ENCODE data around the gene CD19. TPM values are rescaled to one million over a fixed set of nuclear protein-coding genes. Genes with fewer than 3 reads are reported as not detected.
"Not testable (repeated sequence)": the region's sequence is repeated elsewhere in the genome, so short reads cannot be mapped to it uniquely, and the experiment has no call there.

CD19 gene
- total and polyA plus RNA-seq, 5 donors from 2014 or later = 0.52 to 2.8 TPM; not detected in 3

DNA sequence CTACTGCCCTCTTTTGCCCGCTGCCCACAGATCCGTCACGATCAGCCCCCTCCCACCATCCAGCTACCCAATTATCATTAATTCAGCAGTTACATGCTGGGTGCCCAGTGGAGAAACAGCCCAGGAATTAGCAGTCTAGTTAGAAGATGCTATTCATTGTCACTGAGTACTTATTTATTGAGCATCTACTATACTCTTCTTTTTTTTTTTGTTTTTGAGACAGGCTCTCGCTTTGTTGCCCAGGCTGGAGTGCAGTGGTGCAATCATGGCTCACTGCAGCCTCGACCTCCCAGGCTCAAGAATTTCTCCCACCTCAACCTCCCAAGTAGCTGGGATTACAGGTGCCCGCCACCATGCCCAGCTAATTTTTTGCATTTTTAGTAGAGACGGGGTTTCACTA, 8.1 kb downstream of the CD19 start:
- Mint-ChIP-seq H3K4me1 (peaks cover 0 to 19% (median 12%) of the 10 kb centered on the region in 4 donors), H3K27me3 (peaks cover 30% of the 10 kb centered on the region)
- H3K27me3 ChIP-seq (ENCODE audit: control insufficient read depth, insufficient read depth, low read length); H3K9me3 Mint-ChIP-seq; H3K27ac Mint-ChIP-seq; DNase-seq; ATAC-seq (ENCODE audit: low read depth in 2 of 2); H3K4me1 ChIP-seq (ENCODE audit: control insufficient read depth, insufficient read depth, low read length, poor library complexity, severe bottlenecking); H3K27ac ChIP-seq (ENCODE audit: insufficient read depth, low read length, poor library complexity, severe bottlenecking); H3K36me3 ChIP-seq (ENCODE audit: control insufficient read depth, insufficient read depth, low read length); H3K36me3 Mint-ChIP-seq; H3K4me3 ChIP-seq (ENCODE audit: low read depth, low read length); H3K4me3 Mint-ChIP-seq; H3K9me3 ChIP-seq (ENCODE audit: control insufficient read depth in 2 of 2, low read length in 2 of 2): not testable (repeated sequence)

DNA sequence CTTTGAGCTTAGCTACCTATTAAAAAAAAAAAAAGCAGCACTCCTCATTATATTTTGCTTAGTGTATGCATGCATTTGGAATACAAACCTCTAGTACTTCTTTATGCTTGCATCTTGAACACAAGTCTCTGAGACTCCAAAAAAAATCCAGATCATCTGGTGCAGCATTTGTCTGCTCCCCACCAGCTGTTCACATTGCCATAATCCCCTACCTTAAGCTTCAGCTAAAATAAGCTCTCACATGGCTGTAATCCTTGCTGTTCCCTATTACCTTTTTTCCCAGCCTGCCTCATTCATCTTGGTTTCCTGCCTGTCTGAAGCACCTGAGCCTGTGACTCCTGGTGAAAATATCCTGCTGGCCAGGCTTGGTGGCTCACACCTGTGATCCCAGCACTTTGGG, 11.5 kb downstream of the CD19 start:
- H3K36me3 Mint-ChIP-seq = no peaks in the 10 kb centered on the region
- peaks cover 21% of the 10 kb centered on the region for H3K27me3 Mint-ChIP-seq
- DNase-seq (no peak), ATAC-seq (ENCODE audit: low read depth in 2 of 2) (no peak)
- Histone ChIP-seq H3K36me3 (ENCODE audit: control insufficient read depth, insufficient read depth, low read length) (no peaks in the 10 kb centered on the region), H3K4me3 (ENCODE audit: low read depth, low read length) (no peak overlapping the region), H3K9me3 (ENCODE audit: control insufficient read depth in 2 of 2, low read length in 2 of 2) (no peaks in the 10 kb centered on the region), H3K27me3 (ENCODE audit: control insufficient read depth, insufficient read depth, low read length) (no peaks in the 10 kb centered on the region), H3K4me1 (ENCODE audit: control insufficient read depth, insufficient read depth, low read length, poor library complexity, severe bottlenecking) (peaks cover 8% of the 10 kb centered on the region), H3K27ac (ENCODE audit: insufficient read depth, low read length, poor library complexity, severe bottlenecking) (no peak overlapping the region)
- no peak overlapping the region for H3K27ac Mint-ChIP-seq
- peaks cover 0 to 3% (median 0%) of the 10 kb centered on the region in 7 donors for H3K9me3 Mint-ChIP-seq
- peaks cover 0 to 11% (median 8%) of the 10 kb centered on the region in 4 donors for H3K4me1 Mint-ChIP-seq
- H3K4me3 Mint-ChIP-seq = no peak overlapping the region

DNA sequence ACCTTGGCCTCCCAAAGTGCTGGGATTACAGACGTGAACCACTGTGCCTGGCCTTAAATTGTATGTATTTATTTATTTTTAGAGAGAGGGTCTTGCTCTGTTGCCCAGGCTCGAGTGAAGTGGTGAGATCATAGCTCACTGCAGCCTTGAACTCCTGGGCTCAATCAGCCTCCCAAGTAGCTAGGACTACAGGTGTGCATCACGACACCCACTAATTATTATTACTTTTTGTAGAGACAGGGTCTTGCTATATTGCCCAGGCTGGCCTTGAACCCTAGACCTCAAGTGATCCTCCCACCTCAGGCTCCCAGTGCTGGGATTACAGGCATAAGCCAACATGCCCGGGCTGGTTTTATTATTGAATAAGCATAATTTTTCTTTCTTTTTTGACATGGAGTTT, 14.9 kb downstream of the CD19 start:
- no peaks in the 10 kb centered on the region for H3K27me3 ChIP-seq (ENCODE audit: control insufficient read depth, insufficient read depth, low read length)
- ATAC-seq (ENCODE audit: low read depth in 2 of 2) = no peak
- no peak overlapping the region for H3K4me3 ChIP-seq (ENCODE audit: low read depth, low read length)
- H3K27ac ChIP-seq (ENCODE audit: insufficient read depth, low read length, poor library complexity, severe bottlenecking) = no peak overlapping the region
- DNase-seq = no peak
- H3K27me3 Mint-ChIP-seq = peaks cover 13% of the 10 kb centered on the region
- H3K36me3 ChIP-seq (ENCODE audit: control insufficient read depth, insufficient read depth, low read length) = no peaks in the 10 kb centered on the region
- no peak overlapping the region for H3K4me3 Mint-ChIP-seq
- H3K9me3 ChIP-seq (ENCODE audit: control insufficient read depth in 2 of 2, low read length in 2 of 2) = no peaks in the 10 kb centered on the region
- H3K9me3 Mint-ChIP-seq = peaks cover 0 to 3% (median 0%) of the 10 kb centered on the region in 7 donors
- no peak overlapping the region for H3K27ac Mint-ChIP-seq
- H3K36me3 Mint-ChIP-seq = peaks cover 4% of the 10 kb centered on the region
- peaks cover 15% of the 10 kb centered on the region for H3K4me1 ChIP-seq (ENCODE audit: control insufficient read depth, insufficient read depth, low read length, poor library complexity, severe bottlenecking)
- peaks cover 2 to 22% (median 13%) of the 10 kb centered on the region in 4 donors for H3K4me1 Mint-ChIP-seq

DNA sequence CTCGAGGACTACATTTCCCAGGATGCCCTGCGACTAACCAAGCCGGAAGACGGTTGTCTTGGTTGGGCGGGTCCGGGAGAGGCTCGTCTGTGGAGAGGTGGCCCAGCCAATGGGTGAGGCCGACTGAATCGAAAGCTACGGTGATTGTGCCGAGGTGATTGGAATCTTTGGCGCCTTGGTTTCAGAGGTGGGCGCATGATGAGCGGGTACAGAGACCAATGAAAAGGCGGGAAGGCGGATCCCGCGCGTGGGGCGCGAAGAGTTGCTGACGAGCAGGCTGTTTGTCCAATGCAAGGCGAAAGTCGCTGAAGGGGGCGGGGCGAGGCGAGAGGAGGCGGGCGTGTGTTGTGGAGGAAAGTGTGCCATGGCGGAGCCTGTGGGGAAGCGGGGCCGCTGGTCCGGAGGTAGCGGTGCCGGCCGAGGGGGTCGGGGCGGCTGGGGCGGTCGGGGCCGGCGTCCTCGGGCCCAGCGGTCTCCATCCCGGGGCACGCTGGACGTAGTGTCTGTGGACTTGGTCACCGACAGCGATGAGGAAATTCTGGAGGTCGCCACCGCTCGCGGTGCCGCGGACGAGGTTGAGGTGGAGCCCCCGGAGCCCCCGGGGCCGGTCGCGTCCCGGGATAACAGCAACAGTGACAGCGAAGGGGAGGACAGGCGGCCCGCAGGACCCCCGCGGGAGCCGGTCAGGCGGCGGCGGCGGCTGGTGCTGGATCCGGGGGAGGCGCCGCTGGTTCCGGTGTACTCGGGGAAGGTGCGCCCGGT, 19.1 kb downstream of the CD19 start, which contains the start of gene NFATC2IP:
Gene NFATC2IP (plus strand): TSS at position 290 of the 762 bp plus-strand sequence. CDS start 75 bp downstream, at position 365.
- H3K27me3 Mint-ChIP-seq = peaks cover 1% of the 10 kb centered on the region
- H3K4me1 Mint-ChIP-seq = peaks cover 5 to 40% (median 25%) of the 10 kb centered on the region in 4 donors
- Histone ChIP-seq H3K27me3 (ENCODE audit: control insufficient read depth, insufficient read depth, low read length) (no peaks in the 10 kb centered on the region), H3K4me1 (ENCODE audit: control insufficient read depth, insufficient read depth, low read length, poor library complexity, severe bottlenecking) (peaks cover 27% of the 10 kb centered on the region), H3K4me3 (ENCODE audit: low read depth, low read length) (peak within 1 kb of the TSS; percentile 67), H3K36me3 (ENCODE audit: control insufficient read depth, insufficient read depth, low read length) (peaks cover 22% of the 10 kb centered on the region), H3K9me3 (ENCODE audit: control insufficient read depth in 2 of 2, low read length in 2 of 2) (no peaks in the 10 kb centered on the region), H3K27ac (ENCODE audit: insufficient read depth, low read length, poor library complexity, severe bottlenecking) (peak within 1 kb of the TSS; percentile 74)
- H3K36me3 Mint-ChIP-seq = peaks cover 11% of the 10 kb centered on the region
- H3K27ac Mint-ChIP-seq = peak within 1 kb of the TSS; percentile 80 to 95 (median 95)
- peak within 1 kb of the TSS; percentile 90 to 98 (median 94) for H3K4me3 Mint-ChIP-seq
- ATAC-seq (ENCODE audit: low read depth in 2 of 2) (peak; percentile 96 to 97), DNase-seq (peak; percentile 99 to 100 (median 100))
- H3K9me3 Mint-ChIP-seq = peaks cover 0 to 2% (median 0%) of the 10 kb centered on the region in 7 donors

DNA sequence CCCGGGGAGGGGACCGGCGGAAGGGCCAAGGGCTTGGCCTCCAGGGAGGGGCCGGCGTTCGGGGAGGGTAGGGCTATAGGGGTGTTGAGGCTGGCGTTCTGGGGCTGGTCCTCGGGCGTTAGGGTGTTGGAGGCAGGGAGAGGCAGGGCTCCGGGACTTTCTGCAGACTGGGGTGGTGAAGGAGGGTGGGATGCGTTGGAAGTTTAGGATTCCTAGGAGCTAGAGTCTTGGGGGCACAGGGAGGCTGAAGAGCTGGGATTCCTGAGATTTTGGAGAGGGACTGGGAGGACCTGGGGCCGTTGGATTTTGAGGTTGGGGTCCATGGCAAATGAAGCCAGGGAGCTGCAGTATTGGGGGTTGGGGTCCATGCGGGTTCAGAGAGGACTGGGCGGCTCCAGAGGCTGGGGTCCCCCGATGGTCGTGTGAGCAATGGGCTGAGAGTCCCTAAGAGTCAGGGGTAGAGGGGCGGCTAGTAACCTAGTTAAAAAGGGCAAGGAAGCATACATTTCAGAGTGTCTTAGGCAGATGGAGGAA, 19.7 kb downstream of the CD19 start:
- no peaks in the 10 kb centered on the region for H3K27me3 Mint-ChIP-seq
- Histone ChIP-seq H3K9me3 (ENCODE audit: control insufficient read depth in 2 of 2, low read length in 2 of 2) (no peaks in the 10 kb centered on the region), H3K27ac (ENCODE audit: insufficient read depth, low read length, poor library complexity, severe bottlenecking) (peak overlapping the region; percentile 74), H3K4me3 (ENCODE audit: low read depth, low read length) (peak overlapping the region; percentile 67), H3K27me3 (ENCODE audit: control insufficient read depth, insufficient read depth, low read length) (no peaks in the 10 kb centered on the region), H3K4me1 (ENCODE audit: control insufficient read depth, insufficient read depth, low read length, poor library complexity, severe bottlenecking) (peaks cover 26% of the 10 kb centered on the region), H3K36me3 (ENCODE audit: control insufficient read depth, insufficient read depth, low read length) (peaks cover 29% of the 10 kb centered on the region)
- peak overlapping the region; percentile 90 to 98 (median 94) for H3K4me3 Mint-ChIP-seq
- DNase-seq (peak in 2 of 3 donors; percentile 36 to 66), ATAC-seq (ENCODE audit: low read depth in 2 of 2) (no peak)
- no peaks in the 10 kb centered on the region for H3K9me3 Mint-ChIP-seq
- peak overlapping the region; percentile 26 to 91 (median 80) for H3K27ac Mint-ChIP-seq
- peaks cover 14% of the 10 kb centered on the region for H3K36me3 Mint-ChIP-seq
- peaks cover 5 to 41% (median 23%) of the 10 kb centered on the region in 4 donors for H3K4me1 Mint-ChIP-seq

DNA sequence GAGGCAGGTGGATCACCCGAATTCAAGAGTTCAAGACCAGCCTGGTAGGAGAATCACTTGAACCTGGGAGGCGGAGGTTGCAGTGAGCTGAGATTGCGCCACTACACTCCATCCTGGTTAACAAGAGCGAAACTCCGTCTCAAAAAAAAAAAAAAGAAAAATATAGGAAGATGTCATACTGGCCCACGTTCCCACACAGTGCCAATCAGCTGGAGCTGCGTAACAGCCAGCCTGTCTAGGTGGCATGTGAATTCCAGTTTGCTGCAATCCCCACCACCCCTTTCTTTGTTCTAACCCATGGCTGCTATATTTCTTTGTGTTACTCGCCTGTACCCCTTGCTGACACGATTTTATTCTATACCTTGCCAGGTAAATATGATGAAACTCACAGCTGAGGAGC, 26.4 kb downstream of the CD19 start:
- Mint-ChIP-seq H3K36me3 (peaks cover 38% of the 10 kb centered on the region), H3K9me3 (no peaks in the 10 kb centered on the region), H3K27me3 (no peaks in the 10 kb centered on the region), H3K27ac (no peak overlapping the region), H3K4me3 (no peak overlapping the region), H3K4me1 (peaks cover 0 to 24% (median 12%) of the 10 kb centered on the region in 4 donors)
- no peak overlapping the region for H3K4me3 ChIP-seq (ENCODE audit: low read depth, low read length)
- no peak for DNase-seq
- no peaks in the 10 kb centered on the region for H3K9me3 ChIP-seq (ENCODE audit: control insufficient read depth in 2 of 2, low read length in 2 of 2)
- no peak for ATAC-seq (ENCODE audit: low read depth in 2 of 2)
- peaks cover 5% of the 10 kb centered on the region for H3K4me1 ChIP-seq (ENCODE audit: control insufficient read depth, insufficient read depth, low read length, poor library complexity, severe bottlenecking)
- H3K36me3 ChIP-seq (ENCODE audit: control insufficient read depth, insufficient read depth, low read length) = peaks cover 81% of the 10 kb centered on the region
- H3K27ac ChIP-seq (ENCODE audit: insufficient read depth, low read length, poor library complexity, severe bottlenecking) = no peak overlapping the region
- no peaks in the 10 kb centered on the region for H3K27me3 ChIP-seq (ENCODE audit: control insufficient read depth, insufficient read depth, low read length)

DNA sequence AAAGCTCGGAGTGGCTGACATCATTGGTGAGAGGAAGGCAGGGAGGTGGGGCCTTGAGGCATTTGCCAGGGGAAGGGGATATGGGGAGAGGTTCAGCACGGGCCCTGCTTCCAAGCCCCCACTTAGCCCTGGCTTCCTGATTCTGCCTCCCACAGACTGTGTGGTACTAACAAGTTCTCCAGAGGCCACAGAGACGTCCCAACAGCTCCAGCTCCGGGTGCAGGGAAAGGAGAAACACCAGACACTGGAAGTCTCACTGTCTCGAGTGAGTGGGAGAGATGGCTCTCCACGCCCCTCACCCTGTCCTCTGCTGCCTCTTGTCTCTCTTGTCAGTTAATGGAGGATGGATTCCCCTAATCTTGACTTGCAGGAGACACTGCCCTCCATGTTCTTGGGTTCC, 27.1 kb downstream of the CD19 start:
- no peak overlapping the region for H3K27ac ChIP-seq (ENCODE audit: insufficient read depth, low read length, poor library complexity, severe bottlenecking)
- H3K4me1 ChIP-seq (ENCODE audit: control insufficient read depth, insufficient read depth, low read length, poor library complexity, severe bottlenecking) = no peaks in the 10 kb centered on the region
- H3K9me3 Mint-ChIP-seq = no peaks in the 10 kb centered on the region
- peaks cover 0 to 18% (median 8%) of the 10 kb centered on the region in 4 donors for H3K4me1 Mint-ChIP-seq
- H3K27ac Mint-ChIP-seq = no peak overlapping the region
- H3K4me3 Mint-ChIP-seq = no peak overlapping the region
- no peaks in the 10 kb centered on the region for H3K9me3 ChIP-seq (ENCODE audit: control insufficient read depth in 2 of 2, low read length in 2 of 2)
- ATAC-seq (ENCODE audit: low read depth in 2 of 2) (no peak), DNase-seq (no peak)
- H3K27me3 Mint-ChIP-seq = no peaks in the 10 kb centered on the region
- peaks cover 82% of the 10 kb centered on the region for H3K36me3 ChIP-seq (ENCODE audit: control insufficient read depth, insufficient read depth, low read length)
- no peak overlapping the region for H3K4me3 ChIP-seq (ENCODE audit: low read depth, low read length)
- peaks cover 40% of the 10 kb centered on the region for H3K36me3 Mint-ChIP-seq
- H3K27me3 ChIP-seq (ENCODE audit: control insufficient read depth, insufficient read depth, low read length) = no peaks in the 10 kb centered on the region

All from CD4-positive, CD25-positive, alpha-beta regulatory T cell (primary cell).